Mesothelial cell of epicardium (in vitro differentiated cells): ENCODE results near the gene DIAPH2. TPM values are rescaled to one million over a fixed set of nuclear protein-coding genes. Genes with fewer than 3 reads are reported as not detected.

Experiments used
- DNase-seq, 2 experiments: peaks; one replicate each; pipeline ENCODE4 v3.0.0; 2021; ENCODE audit warnings: low spot score in 2 of 2; ENCODE audit not compliant: unreplicated experiment in 2 of 2
- H3K27ac Mint-ChIP-seq: 2 replicates; pipeline ENCODE4 v1.8.0; 2021; ENCODE audit warnings: mixed read lengths
- H3K27me3 Mint-ChIP-seq: 2 replicates; pipeline ENCODE4 v1.8.0; 2021; ENCODE audit warnings: low read depth, mixed read lengths
- H3K36me3 Mint-ChIP-seq: 2 replicates; pipeline ENCODE4 v1.8.0; 2021; ENCODE audit warnings: mixed read lengths
- H3K4me1 Mint-ChIP-seq: 2 replicates; pipeline ENCODE4 v1.8.0; 2021; ENCODE audit warnings: mixed read lengths
- H3K4me3 Mint-ChIP-seq: 2 replicates; pipeline ENCODE4 v1.8.0; 2021; ENCODE audit warnings: mild to moderate bottlenecking, moderate library complexity, mixed read lengths
- H3K9me3 Mint-ChIP-seq: 2 replicates; pipeline ENCODE4 v1.8.0; 2021; ENCODE audit warnings: mixed read lengths
- CTCF ChIP-seq: fragments of 200-600 bp; sonication (generic); IDR thresholded peaks from one replicate; pipeline ENCODE4 v1.5.0; 2021; ENCODE audit warnings: antibody characterized with exemption; ENCODE audit not compliant: unreplicated experiment
- total RNA-seq: library from RNA; stranded (reverse); gene quantifications from 3 replicates; pipeline ENCODE4 v1.2.1, GENCODE V29; 2021

DIAPH2 gene
- total RNA-seq, 1 donor from 2014 or later, result 19.2 TPM

- no peak overlapping the region for H3K27ac Mint-ChIP-seq
- no peak for DNase-seq
- H3K9me3 Mint-ChIP-seq, result no peaks in the 10 kb centered on the region
- no peak for TF ChIP-seq CTCF
- no peaks in the 10 kb centered on the region for H3K27me3 Mint-ChIP-seq
- peaks cover 3% of the 10 kb centered on the region for H3K4me1 Mint-ChIP-seq
- H3K4me3 Mint-ChIP-seq, result no peak overlapping the region
- H3K36me3 Mint-ChIP-seq, result no peaks in the 10 kb centered on the region
Measured at GRCh38 chrX:97066381-97066780, 381.7 kb downstream of the DIAPH2 start.

- no peaks in the 10 kb centered on the region for H3K27me3 Mint-ChIP-seq
- H3K4me3 Mint-ChIP-seq, result no peak overlapping the region
- H3K27ac Mint-ChIP-seq, result no peak overlapping the region
- no peak for DNase-seq
- no peaks in the 10 kb centered on the region for H3K36me3 Mint-ChIP-seq
- no peaks in the 10 kb centered on the region for H3K9me3 Mint-ChIP-seq
- H3K4me1 Mint-ChIP-seq, result peaks cover 4% of the 10 kb centered on the region
- TF ChIP-seq CTCF, result no peak
Measured at GRCh38 chrX:97070346-97070745, 385.7 kb downstream of the DIAPH2 start.

GRCh38 chrX:97074400-97074799 is 389.8 kb downstream of the DIAPH2 start:
- H3K4me3 Mint-ChIP-seq, result no peak overlapping the region
- DNase-seq, result no peak
- TF ChIP-seq CTCF, result no peak

GRCh38 chrX:97089116-97089515 is 404.5 kb downstream of the DIAPH2 start:
- H3K36me3 Mint-ChIP-seq, result peaks cover 3% of the 10 kb centered on the region
- H3K27ac Mint-ChIP-seq, result no peak overlapping the region
- H3K4me3 Mint-ChIP-seq, result no peak overlapping the region
- no peak for TF ChIP-seq CTCF
- no peak for DNase-seq
- no peaks in the 10 kb centered on the region for H3K9me3 Mint-ChIP-seq
- H3K4me1 Mint-ChIP-seq, result peaks cover 2% of the 10 kb centered on the region
- H3K27me3 Mint-ChIP-seq, result no peaks in the 10 kb centered on the region

More at GRCh38 chrX:97074400-97074799, 389.8 kb downstream of the DIAPH2 start:
- Mint-ChIP-seq H3K4me1 (peaks cover 5% of the 10 kb centered on the region), H3K27ac (no peak overlapping the region), H3K9me3 (no peaks in the 10 kb centered on the region), H3K36me3 (no peaks in the 10 kb centered on the region), H3K27me3 (no peaks in the 10 kb centered on the region)

- Mint-ChIP-seq H3K36me3 (no peaks in the 10 kb centered on the region), H3K27ac (no peak overlapping the region), H3K9me3 (no peaks in the 10 kb centered on the region), H3K4me3 (no peak overlapping the region), H3K27me3 (no peaks in the 10 kb centered on the region), H3K4me1 (no peaks in the 10 kb centered on the region)
- no peak for TF ChIP-seq CTCF
- DNase-seq, result no peak
Measured at GRCh38 chrX:97096385-97096784, 411.7 kb downstream of the DIAPH2 start.

GRCh38 chrX:97102938-97103337 is 418.3 kb downstream of the DIAPH2 start:
- no peaks in the 10 kb centered on the region for H3K9me3 Mint-ChIP-seq
- H3K36me3 Mint-ChIP-seq, result no peaks in the 10 kb centered on the region
- H3K4me1 Mint-ChIP-seq, result peaks cover 5% of the 10 kb centered on the region
- no peak overlapping the region for H3K4me3 Mint-ChIP-seq
- H3K27ac Mint-ChIP-seq, result no peak overlapping the region
- no peak for DNase-seq
- TF ChIP-seq CTCF, result no peak
- H3K27me3 Mint-ChIP-seq, result no peaks in the 10 kb centered on the region
